NK-92 (cell line): Measurements from ENCODE around the gene PIK3R3.

Experiments used
- DNase-seq: peaks from one replicate; lab custom pipeline; 2025; ENCODE audit not compliant: unreplicated experiment; lab: John Stamatoyannopoulos, UW

PIK3R3 gene

GRCh38 chr1:46030074-46030870 lies 102.2 kb downstream of the PIK3R3 start:
- DNase-seq = no peak

DNA sequence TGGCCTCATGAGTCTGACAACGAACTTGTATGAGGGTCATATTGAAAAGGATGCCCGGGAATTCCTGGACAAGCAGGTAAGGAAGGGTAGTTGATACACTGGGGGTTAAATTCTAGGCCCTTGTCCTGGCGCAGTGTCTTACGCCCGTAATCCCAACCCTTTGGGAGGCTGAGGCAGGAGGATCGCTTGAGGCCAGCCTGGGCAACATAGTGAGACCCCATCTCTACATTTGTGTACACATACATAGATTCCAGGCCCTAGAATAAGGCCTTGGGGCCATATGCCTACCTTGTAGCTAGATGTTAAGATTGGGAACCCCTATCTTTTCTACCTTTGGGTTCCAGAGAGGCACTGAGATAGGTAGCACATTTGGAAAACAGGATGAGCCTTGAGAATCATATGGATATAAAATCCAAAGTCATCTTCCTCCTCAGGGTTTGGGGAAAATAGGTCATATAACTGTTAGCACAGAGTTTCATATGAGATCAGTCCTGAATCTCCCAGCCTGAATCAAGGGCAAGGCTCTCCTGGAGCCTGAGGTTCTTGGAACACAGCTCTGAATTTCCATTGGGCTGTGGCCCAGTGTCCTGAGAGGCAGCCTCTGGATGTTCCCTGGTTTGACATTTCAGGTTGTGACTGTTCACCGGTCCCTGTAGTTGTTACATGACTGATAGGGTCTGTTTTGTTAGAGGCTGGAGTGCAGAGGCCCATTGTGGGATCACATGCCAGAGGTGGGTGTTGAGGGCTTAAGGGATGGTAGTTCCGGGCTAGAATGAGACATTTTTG lies 104.4 kb downstream of the PIK3R3 start:
- no peak for DNase-seq

- no peak for DNase-seq
These were observed 105.9 kb downstream of the PIK3R3 start for GRCh38 chr1:46026531-46026930.

- no peak for DNase-seq
These were observed 111.1 kb downstream of the PIK3R3 start for GRCh38 chr1:46021046-46021996.

- no peak for DNase-seq
These were observed 112.4 kb downstream of the PIK3R3 start for GRCh38 chr1:46020010-46020409.

DNA sequence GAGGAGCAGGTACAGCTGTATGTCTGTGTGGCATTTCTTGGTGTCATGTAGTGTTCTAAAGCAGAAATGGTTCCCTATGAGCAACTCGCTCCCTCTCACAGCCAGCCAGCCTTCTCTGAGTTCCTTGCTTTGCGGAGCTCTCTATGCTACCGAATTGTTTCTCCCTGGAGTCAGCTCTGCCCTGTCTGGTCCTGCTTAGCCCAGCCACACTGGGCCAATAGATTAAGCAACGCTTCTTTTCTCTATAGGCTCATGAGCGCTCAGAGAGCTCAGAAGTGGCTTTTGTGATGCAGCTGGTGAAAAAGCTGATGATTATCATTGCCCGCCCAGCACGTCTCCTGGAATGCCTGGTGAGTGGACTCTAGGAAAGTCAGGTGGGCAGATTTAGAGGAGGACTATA lies 113.1 kb downstream of the PIK3R3 start:
- DNase-seq = no peak

- no peak for DNase-seq
These were observed 114.4 kb downstream of the PIK3R3 start for GRCh38 chr1:46017876-46018503.

GRCh38 chr1:46013581-46013980 lies 118.8 kb downstream of the PIK3R3 start:
- no peak for DNase-seq

DNA sequence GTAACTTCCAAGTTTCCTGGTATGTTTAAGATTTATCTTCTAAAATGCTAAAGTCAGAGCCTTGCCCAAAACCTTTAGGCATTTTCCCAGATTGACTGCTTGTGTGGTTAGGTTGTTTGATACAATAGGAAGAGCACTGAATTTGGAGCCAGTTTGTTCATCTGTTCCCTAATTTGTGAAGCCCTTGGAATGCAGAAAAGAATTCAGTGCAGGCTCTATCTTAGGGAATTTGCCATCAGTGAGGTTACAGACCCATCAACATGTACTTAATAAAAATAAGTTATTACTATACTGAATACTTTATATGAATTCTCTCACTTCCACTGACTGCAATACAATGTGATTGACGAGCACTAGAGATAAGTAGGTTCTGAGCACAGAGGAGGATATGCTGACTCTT lies 120.2 kb downstream of the PIK3R3 start:
- DNase-seq = no peak

- DNase-seq = no peak
These were observed 121.2 kb downstream of the PIK3R3 start for GRCh38 chr1:46011121-46011695.

DNA sequence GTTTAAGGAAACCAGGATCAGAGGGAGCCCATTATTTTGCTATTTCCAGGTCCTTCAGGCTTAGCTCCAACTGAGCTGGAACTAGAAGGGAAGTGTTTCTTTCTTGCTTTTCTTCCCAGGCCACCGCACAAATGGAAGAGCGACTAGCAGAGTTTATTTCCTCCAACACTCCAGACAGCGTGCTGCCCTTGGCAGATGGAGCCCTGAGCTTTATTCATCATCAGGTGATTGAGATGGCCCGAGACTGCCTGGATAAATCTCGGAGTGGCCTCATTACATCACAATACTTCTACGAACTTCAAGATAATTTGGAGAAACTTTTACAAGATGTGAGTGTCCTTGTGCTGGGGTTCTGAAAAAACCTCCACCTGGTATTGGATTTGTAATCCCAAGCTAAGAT lies 121.8 kb downstream of the PIK3R3 start:
- DNase-seq = no peak

GRCh38 chr1:46008585-46008984 lies 123.8 kb downstream of the PIK3R3 start:
- no peak for DNase-seq

DNA sequence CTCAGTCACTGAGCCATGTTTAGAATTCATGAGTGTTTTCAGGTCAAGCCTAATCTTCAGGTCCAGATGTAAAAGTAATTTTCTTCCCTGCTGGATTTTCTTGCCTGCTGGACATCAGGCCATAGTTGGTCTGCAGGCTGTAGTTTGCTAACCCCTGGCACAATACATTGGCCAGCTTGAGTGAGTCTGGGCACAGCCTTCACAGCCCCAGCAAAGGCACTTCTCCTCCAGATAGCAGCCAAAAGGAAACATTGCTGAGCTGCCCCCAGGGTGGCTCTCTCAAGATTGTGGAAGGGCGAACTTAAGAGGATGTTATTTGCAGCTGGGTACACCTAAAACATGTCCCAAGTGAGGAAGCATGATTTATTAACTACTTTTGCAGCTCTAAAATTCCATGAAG lies 126.8 kb downstream of the PIK3R3 start:
- DNase-seq = no peak

DNA sequence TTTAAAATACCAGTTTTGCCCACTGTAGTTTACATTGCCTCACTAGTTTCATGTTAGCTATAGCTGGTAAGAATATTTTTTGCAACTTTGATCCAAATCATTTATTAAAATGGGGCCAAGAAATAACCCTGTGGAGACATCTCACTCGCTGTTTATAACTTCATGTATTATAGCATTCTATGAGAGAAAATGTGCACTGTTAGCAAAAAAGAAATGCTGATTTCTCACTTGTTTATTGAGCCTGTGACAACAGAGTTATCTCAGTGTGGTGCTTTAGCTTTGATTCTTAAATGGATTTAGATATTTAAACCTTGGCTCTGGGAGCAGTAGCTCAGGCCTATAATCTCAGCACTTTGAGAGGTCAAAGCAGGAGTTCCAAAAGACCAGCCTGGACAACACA lies 127.9 kb downstream of the PIK3R3 start:
- DNase-seq = no peak

- DNase-seq = no peak
These were observed 129.1 kb downstream of the PIK3R3 start for GRCh38 chr1:46003315-46003714.

- no peak for DNase-seq
These were observed 129.8 kb downstream of the PIK3R3 start for GRCh38 chr1:46002551-46003150.

GRCh38 chr1:46001081-46001785 lies 131.2 kb downstream of the PIK3R3 start:
- DNase-seq = no peak

GRCh38 chr1:45999507-45999906 lies 132.9 kb downstream of the PIK3R3 start:
- no peak for DNase-seq

GRCh38 chr1:45998020-45998617 lies 134.3 kb downstream of the PIK3R3 start:
- DNase-seq = no peak
